ENCODE data around the gene VPS33A.

VPS33A gene

DNA sequence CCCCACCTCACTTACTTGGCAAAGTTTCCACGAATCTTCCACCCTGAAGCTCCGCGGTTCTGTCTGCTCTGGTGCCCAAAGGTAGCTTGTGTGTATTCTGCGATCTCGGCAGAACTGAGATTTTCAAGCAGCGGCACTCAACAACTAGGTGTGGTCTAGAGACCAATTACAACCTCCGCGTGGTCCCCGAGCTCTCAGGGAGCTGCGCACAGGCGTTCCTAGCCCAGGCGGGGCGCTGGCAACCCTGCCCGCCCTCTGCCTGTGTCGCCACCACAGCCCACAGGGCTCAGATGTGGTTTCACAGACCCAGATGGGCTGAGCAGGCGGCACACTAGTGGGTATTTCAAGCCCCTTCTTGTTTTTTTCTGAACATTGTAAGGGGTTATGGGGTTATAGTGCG, 39.0 kb downstream of the VPS33A start:
- H3K4me1 ChIP-seq (ENCODE audit: insufficient read depth, low read length, poor library complexity, severe bottlenecking): peaks cover 32% of the 10 kb centered on the region
- H4K20me1 ChIP-seq (ENCODE audit: insufficient read depth, low read length, poor library complexity, severe bottlenecking): peaks cover 34% of the 10 kb centered on the region
- H3K9me3 ChIP-seq (ENCODE audit: insufficient read depth, low read depth, low read length): no peaks in the 10 kb centered on the region
- no peaks in the 10 kb centered on the region for H3K9me2 ChIP-seq (replicated peaks; ENCODE audit: low read depth, low read length)
- peak overlapping the region; percentile 73 for H3K4me3 ChIP-seq (ENCODE audit: low read length, poor library complexity, severe bottlenecking)
- H3F3A ChIP-seq (ENCODE audit: low read depth): peaks cover 5% of the 10 kb centered on the region; the same call in 1 of the 2 replicates
- no peak for TF ChIP-seq EZH2phosphoT487 (IDR thresholded peaks at IDR 0.05; ENCODE audit: borderline replicate concordance)
- TF ChIP-seq, protein P1, sequence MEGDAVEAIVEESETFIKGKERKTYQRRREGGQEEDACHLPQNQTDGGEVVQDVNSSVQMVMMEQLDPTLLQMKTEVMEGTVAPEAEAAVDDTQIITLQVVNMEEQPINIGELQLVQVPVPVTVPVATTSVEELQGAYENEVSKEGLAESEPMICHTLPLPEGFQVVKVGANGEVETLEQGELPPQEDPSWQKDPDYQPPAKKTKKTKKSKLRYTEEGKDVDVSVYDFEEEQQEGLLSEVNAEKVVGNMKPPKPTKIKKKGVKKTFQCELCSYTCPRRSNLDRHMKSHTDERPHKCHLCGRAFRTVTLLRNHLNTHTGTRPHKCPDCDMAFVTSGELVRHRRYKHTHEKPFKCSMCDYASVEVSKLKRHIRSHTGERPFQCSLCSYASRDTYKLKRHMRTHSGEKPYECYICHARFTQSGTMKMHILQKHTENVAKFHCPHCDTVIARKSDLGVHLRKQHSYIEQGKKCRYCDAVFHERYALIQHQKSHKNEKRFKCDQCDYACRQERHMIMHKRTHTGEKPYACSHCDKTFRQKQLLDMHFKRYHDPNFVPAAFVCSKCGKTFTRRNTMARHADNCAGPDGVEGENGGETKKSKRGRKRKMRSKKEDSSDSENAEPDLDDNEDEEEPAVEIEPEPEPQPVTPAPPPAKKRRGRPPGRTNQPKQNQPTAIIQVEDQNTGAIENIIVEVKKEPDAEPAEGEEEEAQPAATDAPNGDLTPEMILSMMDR (conservative IDR thresholded peaks at IDR 0.05; ENCODE audit: low read length): 0 out of 2 replicates have a peak, but pooled peaks have one; percentile 31
- H3K27me3 ChIP-seq (ENCODE audit: insufficient read depth, low read length, poor library complexity, severe bottlenecking): no peaks in the 10 kb centered on the region
- peak overlapping the region; percentile 31; the same call in 1 of the 2 replicates for H2AFZ ChIP-seq (ENCODE audit: low read length)
- H3K36me3 ChIP-seq (ENCODE audit: insufficient read depth, low read length): peaks cover 13% of the 10 kb centered on the region; the same call in 1 of the 2 replicates
- H3K79me2 ChIP-seq (ENCODE audit: insufficient read depth, low read length): peaks cover 33% of the 10 kb centered on the region
- peak overlapping the region; percentile 63 for H3K9ac ChIP-seq (ENCODE audit: low read depth, low read length, poor library complexity, severe bottlenecking)
- H3K4me2 ChIP-seq (ENCODE audit: low read depth, low read length, poor library complexity, severe bottlenecking): peak overlapping the region; percentile 90

DNA sequence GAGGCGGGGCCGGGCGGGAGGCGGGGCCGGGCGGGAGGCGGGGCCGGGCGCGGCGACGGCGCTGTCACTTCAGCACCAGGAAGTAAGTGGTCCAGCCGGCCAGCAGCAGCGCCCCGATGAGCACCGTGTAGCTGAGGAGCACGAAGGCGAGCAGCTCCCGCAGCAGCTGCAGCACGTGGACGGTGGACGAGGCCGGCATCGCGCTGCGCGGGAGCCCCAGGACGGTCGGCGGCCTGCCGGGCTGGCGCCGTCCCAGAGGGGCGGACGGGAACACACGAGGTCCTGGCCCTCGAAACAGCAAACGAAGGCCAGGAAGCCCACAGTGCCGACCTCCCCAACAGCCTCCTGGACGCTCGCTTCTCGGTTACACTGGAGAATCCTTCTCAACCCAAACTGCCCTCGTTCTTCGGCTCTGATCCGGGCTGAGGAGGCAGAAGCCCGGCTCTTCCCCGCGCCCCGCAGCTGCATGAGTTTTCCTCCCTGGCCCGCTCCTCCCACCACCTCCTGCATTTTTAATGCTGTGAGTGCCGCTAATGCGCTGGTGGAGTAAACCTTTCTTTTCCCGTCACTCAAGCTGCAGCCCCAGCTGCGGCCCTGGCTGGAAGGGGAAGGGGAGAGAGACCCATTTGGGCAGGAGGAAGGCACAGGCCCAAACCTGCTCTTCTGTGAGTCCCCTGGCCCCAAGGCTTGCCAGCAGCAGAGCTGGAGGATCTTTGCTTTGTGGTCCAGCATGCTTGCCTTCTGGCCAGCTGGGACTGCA, 39.7 kb downstream of the VPS33A start:
- Histone ChIP-seq H3K4me1 (ENCODE audit: insufficient read depth, low read length, poor library complexity, severe bottlenecking) (peaks cover 37% of the 10 kb centered on the region), H3K4me3 (ENCODE audit: low read length, poor library complexity, severe bottlenecking) (peak overlapping the region; percentile 73), H3F3A (ENCODE audit: low read depth) (peaks cover 5% of the 10 kb centered on the region; the same call in 1 of the 2 replicates), H3K79me2 (ENCODE audit: insufficient read depth, low read length) (peaks cover 41% of the 10 kb centered on the region), H3K9ac (ENCODE audit: low read depth, low read length, poor library complexity, severe bottlenecking) (no peak overlapping the region), H2AFZ (ENCODE audit: low read length) (no peak overlapping the region), H4K20me1 (ENCODE audit: insufficient read depth, low read length, poor library complexity, severe bottlenecking) (peaks cover 37% of the 10 kb centered on the region), H3K36me3 (ENCODE audit: insufficient read depth, low read length) (peaks cover 8% of the 10 kb centered on the region; the same call in 1 of the 2 replicates), H3K27me3 (ENCODE audit: insufficient read depth, low read length, poor library complexity, severe bottlenecking) (no peaks in the 10 kb centered on the region), H3K4me2 (ENCODE audit: low read depth, low read length, poor library complexity, severe bottlenecking) (peak overlapping the region; percentile 90), H3K9me3 (ENCODE audit: insufficient read depth, low read depth, low read length) (no peaks in the 10 kb centered on the region), H3K9me2 (replicated peaks; ENCODE audit: low read depth, low read length) (no peaks in the 10 kb centered on the region)
- TF ChIP-seq, protein P1 (conservative IDR thresholded peaks at IDR 0.05; ENCODE audit: low read length): no peak
- TF ChIP-seq EZH2phosphoT487 (IDR thresholded peaks at IDR 0.05; ENCODE audit: borderline replicate concordance): no peak

DNA sequence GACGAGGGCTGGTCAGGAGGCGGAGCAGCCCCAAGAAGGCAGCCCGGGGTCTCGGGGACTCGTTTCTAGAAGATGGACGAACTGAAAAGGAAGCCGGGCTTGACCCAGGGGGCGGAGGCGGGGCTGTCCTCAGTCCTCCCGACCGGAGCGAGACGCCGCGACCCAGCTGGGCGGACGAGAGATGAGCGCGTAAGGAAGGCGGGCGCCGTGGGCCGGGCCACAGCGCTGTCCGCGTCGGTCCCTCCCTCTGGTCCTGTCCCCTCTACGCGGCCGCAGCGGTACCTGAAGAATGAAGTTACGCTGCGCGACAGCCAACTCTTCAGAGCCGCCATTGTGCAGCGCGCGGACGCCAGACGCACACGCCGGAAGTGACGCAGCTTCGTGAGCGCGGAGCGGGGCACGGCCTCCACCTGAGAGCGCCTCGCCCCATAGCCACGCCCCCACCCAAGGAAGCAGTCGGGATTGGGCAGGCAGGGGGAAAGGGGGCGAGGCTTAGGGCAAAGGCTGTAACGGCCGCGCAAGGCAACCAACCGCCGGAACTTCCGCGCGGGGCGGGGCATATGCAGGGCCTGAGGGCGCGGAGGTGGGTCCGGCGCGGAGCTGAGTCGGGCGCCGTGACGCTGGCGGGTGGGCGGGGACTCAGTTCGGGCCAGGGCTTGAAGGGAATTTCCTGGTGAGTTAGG, 40.5 kb downstream of the VPS33A start, which contains the start of gene DIABLO:
DIABLO (minus strand) TSS at position 370 of the 683 bp plus-strand sequence; CDS start at position 332, 38 bp downstream.
- H2AFZ ChIP-seq (ENCODE audit: low read length): peak within 1 kb of the TSS; percentile 72
- peak within 1 kb of the TSS; percentile 90 for H3K4me2 ChIP-seq (ENCODE audit: low read depth, low read length, poor library complexity, severe bottlenecking)
- peaks cover 48% of the 10 kb centered on the region for H3K79me2 ChIP-seq (ENCODE audit: insufficient read depth, low read length)
- peak within 1 kb of the TSS; percentile 79 for H3K4me3 ChIP-seq (ENCODE audit: low read length, poor library complexity, severe bottlenecking)
- peaks cover 41% of the 10 kb centered on the region for H3K4me1 ChIP-seq (ENCODE audit: insufficient read depth, low read length, poor library complexity, severe bottlenecking)
- peaks cover 5% of the 10 kb centered on the region; the same call in 1 of the 2 replicates for H3F3A ChIP-seq (ENCODE audit: low read depth)
- peaks cover 1% of the 10 kb centered on the region; the same call in 1 of the 2 replicates for H3K36me3 ChIP-seq (ENCODE audit: insufficient read depth, low read length)
- H3K27me3 ChIP-seq (ENCODE audit: insufficient read depth, low read length, poor library complexity, severe bottlenecking): no peaks in the 10 kb centered on the region
- peaks cover 37% of the 10 kb centered on the region for H4K20me1 ChIP-seq (ENCODE audit: insufficient read depth, low read length, poor library complexity, severe bottlenecking)
- TF ChIP-seq, protein P1 (conservative IDR thresholded peaks at IDR 0.05; ENCODE audit: low read length): no peak
- no peak for TF ChIP-seq EZH2phosphoT487 (IDR thresholded peaks at IDR 0.05; ENCODE audit: borderline replicate concordance)
- H3K9me3 ChIP-seq (ENCODE audit: insufficient read depth, low read depth, low read length): no peaks in the 10 kb centered on the region
- H3K9me2 ChIP-seq (replicated peaks; ENCODE audit: low read depth, low read length): no peaks in the 10 kb centered on the region
- peak within 1 kb of the TSS; percentile 80 for H3K9ac ChIP-seq (ENCODE audit: low read depth, low read length, poor library complexity, severe bottlenecking)

Measured in Loucy (cell line).